Activated CD4-positive, alpha-beta T cell treated with anti-CD3 and anti-CD28 coated beads, Interleukin-2, amount 50 U/mL, for 1 hour (primary cell): ENCODE data around the gene CYS1.
A peak's percentile ranks its signal among the peaks of the same experiment; 100 is the strongest.
"Not testable (repeated sequence)": the region's sequence is repeated elsewhere in the genome, so short reads cannot be mapped to it uniquely, and the experiment has no call there.

Source experiments
- DNase-seq: peaks from one replicate; pipeline ENCODE4 v3.0.0-alpha.2; 2020

Gene CYS1

DNA sequence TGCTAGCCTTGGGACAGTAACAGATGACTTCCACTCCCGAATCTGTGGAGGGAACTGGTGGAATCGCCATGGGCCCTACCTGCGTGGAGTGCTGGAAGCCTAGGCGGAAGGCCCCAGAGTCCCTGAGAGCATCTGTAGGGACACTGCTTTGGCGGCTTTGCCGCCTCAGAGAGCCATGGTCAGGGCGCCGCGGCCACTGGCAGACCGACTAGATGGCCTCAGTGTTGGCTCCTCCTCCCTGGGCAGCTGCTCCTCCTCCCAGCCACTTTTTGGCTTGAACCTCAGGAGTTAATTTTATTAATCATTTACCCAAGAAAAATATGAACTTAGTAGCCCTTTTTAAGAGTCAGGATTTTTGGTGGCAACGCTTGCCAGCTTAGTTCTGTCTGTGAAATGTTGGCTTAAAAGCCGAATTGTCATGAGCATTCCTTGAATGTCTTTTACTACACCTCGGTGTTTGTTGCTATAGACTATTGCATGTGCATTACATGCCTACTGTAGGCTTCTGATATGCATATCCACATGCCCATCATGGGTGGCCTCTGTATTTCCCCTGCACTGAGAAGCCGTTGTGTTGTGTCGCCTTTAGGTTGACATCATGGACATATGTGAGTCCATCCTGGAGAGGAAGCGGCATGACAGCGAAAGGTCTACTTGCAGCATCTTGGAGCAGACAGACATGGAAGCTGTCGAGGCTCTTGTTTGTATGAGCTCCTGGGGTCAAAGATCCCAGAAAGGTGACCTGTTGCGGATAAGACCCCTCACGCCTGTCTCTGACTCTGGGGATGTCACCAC lies 34.5 kb downstream of the CYS1 start:
- DNase-seq = no peak

DNA sequence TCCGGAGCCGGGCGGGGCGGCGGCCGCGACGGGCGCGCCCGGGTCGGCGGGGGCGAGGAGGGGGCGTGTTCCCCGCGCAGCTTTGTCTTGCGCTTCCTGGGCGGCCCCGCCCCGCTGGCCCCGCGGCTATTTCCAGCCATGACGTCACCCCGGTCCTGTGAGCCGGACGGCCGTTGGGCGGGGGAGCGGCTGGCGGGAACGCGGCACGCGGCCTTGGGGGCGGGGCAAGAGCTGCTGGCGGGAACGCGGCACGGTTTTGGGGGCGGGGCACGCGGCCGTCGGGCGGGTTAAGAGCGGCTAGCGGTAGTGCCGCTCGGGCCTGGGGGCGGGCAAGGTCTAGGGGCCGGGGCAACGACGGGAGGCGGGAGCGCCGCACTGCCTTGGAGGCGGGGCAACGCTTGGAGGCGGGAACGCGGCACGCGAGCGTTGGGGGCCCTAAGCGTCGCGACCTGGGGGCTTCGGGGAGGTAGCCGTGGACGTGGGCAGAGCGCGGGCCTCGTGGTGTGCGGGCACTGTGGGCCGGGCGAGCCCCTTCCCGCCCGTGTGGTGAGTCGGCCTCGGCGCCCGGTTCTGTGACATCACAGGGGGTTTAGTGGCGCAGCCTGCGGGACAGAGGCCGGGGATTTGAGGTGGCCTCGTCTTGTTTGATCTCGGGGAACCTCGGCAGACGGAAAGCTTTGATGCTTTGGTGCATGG lies 36.2 kb downstream of the CYS1 start:
- peak; percentile 87 for DNase-seq

DNA sequence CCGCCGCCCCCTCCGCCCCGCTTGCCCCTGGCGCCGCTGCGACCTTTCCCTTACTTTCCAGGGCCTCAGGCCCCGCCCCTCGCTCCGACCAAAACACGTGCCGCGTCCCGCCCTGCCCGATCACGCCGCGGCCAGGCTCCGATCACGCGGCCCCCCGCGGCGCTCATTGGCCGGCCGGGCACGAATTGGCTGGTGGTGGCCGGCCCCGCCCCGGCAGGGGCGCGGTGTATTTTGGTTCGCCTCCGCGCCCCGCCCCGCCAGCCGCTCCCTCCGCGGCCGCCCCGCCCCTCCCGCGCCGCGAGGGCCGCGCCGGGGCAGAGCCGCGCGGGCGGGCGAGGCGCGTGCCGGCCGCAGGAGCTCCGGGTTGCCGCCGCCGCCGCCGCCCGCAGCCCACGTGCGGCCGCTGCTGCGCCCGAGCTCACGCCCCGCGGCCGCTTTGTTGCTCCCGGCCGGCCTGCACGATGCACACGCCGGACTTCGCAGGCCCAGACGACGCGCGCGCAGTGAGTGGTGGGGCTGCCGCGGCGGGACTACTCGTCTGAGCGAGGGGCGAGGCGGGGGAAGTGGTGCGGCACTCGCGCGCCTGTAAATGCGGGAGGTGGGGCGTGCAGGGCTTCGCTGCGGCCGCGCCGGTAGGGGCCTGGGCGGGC lies 36.8 kb downstream of the CYS1 start, which contains the start of gene KLF11:
TSS of gene KLF11 (plus strand) at position 295 of the 650 bp plus-strand sequence. CDS start at position 462, 167 bp downstream.
- peak; percentile 80 for DNase-seq

DNA sequence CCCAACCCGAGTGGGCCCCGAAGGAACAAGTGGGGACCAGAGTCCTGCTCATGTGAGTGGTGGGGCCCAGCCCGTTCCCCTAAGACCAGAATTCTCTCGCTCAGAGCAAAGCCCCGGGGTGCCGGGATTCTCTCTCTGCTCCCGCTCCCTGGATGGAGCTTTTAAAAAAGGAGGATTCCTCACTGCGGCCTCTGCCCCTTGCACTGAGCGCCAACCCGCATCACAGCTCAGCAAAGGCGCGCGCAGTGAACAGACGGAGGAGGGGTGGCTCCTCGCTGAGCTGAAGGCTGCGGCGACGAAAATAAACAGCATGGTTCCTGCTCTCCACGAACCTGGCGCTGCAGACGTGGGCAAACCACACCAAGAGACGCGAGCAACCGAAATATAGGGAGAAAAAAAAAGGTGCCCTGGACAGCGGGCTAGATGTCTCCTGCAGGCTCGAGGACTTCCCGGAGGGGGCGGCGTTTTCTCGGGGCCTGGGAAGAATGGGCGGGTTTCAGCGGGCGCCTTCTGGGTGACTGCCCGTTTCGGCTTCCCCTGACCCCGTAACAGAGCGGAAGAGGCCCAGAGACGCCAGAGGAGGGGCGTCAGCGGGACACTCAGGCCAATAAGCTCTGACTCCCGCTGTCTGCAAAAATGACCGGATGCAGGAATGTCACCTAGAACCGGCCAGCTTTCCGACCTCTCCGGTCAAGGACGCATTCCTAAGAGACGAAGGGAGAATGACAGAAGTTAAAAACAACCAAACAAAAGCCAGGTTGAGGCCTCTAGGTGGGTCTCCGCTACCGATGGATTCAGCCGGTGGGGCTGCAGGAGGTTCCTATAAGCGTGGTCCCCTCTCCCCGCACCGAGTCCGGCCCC lies 37.7 kb downstream of the CYS1 start:
- DNase-seq = peak; percentile 46

DNA sequence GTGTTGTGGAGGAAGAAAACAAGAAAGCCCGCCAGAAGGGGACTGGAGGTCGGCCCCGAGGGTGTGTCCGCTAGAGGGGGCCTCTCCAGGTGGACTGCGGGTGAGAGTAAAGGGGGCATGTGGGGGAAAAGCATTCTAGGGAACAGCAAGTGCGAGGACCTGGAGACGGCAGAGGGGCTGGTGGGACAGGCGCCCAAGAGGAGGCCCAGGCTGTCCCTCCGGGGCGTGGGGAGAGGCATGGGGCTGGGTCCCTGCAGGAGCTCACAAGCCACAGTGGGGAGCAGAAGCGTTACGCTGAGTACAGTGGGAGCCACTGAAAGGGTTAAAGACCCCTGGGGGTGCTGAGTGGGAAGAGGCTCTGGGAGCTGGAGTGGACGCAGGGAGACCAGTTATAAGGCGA lies 38.5 kb downstream of the CYS1 start:
- DNase-seq = no peak

DNA sequence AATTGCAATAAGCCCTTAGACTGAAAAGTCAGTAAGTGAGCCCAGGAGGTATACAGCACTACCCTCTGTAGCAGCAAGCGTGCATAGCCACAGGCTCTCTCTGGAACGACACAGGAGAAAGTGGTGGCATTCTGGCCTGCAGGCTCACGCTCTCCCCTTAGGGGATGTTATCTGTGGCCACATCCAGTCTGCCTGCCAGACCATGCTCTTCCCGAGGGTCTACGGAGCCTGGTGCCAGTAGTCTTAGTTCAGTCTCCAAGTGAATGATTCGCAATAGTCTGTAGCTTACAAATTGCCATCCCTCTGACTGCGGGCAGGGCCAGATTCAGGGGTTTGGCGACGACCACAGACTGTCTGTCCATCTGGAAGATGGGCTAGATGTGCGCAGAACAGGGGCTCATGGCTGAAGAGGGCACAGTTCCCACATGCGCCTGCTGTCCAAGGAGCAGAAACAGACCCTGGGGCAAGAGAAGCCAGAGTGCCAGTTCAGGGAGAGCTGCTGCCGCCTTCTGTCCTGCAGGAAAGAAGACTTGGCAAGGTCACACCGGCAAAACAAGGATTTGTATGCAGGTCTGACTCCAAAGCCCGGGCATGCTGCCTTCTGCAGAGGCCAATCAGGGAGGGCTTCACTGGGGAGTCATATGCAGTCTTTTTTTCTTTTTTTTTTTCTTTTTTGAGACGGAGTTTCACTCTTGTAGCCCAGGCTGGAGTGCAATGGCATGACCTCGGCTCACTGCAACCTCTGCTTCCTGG lies 40.4 kb downstream of the CYS1 start:
- no peak for DNase-seq

DNA sequence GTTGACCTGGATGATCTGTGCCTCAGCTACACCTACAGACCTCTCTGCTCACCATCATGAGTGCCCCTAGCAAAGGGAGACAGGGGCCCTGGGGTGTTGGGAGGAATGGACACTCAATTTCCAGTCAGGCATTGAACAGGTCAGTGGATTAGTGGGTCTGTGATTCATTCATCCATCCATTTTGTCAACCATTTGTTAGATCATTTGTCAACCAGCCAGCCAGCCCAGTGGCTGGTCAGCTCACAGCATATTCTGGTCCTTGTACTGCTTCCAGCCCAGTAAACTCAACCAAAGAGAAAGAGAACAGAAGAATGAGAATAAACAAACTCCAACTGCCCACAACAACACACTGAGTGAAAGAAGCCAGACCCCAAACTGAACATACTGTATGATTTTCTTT lies 41.5 kb downstream of the CYS1 start:
- no peak for DNase-seq

DNA sequence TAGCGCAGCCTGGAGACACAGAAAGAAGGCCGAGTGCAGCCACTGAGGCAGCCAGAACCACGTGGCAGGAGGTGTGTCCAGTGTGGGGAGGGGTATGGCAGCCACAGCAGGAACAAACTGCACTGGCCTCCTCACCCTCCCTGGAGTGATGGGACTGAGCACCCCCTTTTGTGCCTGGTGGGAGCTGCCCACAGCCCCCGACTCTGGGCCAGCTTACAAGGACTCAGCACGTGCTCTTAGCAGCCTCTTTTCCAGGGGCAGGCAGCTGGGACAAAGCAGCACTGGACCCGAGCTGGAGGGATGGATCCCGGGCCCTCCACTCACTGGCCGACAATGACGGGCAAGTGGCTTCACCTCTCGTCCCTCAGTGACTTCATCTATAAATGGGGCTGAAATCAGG lies 42.1 kb downstream of the CYS1 start:
- DNase-seq = no peak

DNA sequence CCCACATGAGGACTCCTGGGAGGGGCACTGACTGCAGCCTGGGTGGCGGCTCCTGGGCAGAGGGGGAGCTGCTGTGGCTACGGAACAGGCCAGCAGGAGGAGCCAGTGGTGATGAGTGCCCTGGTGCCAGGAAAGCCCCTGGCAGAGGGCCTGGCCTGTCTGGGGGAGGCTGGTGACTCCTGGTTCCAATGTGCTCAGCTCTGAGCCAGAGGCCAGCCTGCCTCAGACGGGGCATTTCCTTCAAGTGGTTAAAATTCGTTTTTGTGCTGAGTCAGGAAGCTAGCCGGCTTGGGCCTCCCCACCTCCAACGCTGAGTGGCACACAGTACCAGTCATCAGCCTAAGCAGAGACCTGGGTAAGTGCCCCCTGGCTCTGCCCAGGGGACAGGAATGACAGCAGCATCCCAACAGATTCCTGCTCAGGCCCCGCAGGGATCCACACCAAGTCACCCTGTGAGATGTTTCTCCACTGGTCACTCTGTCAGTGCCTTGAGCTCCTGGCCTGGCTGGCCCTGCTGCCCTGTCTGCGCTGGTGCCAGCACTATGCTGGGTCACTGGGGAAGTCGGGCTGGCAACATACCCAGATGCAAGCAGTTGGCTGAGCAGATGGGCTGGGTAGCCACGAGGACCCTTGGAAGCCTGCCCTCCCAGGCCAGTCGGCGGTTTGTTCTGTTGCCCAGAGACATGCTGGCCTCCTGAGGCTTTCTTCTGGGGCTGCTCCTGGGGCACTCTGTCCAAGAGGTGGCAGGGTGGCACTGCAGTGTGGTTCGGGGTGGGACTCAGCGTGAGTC lies 43.9 kb downstream of the CYS1 start:
- peak; percentile 52 for DNase-seq

DNA sequence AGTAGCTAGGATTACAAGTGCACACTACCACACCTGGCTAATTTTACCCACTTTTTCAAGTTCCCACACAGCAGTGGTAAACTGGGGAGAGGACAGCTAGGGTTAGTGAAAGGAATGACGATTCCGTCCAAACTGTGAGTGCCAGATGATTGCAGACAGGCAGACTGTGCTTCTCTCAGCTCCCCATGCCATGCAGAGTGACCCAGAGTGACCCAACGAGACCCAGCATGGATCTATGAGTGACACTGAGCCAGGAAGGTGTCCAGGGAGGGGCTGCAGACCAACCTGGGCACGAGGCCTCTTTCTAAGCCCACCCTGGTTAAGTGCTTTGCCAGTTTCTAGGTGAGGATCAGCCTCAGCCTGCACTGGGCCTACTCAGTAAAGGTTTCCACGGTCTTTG lies 44.6 kb downstream of the CYS1 start:
- no peak for DNase-seq

DNA sequence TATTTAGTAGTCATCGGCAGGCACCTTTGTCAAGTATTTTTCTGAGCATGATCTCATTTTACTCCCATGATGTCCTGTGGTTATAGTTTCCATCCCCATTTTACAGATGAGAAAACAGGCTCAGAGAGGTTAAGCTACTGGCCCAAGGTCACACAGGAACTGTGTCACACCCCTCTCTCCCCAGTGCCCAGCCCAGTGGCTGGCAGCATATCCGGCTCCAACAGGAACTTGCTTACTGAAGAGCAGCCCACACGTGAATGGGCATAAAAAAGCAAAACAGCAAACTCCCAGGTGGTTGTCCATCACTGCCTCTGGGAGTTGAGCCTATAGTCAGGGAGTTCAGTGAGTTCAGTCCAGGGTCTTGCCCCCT lies 45.2 kb downstream of the CYS1 start:
- no peak for DNase-seq

DNA sequence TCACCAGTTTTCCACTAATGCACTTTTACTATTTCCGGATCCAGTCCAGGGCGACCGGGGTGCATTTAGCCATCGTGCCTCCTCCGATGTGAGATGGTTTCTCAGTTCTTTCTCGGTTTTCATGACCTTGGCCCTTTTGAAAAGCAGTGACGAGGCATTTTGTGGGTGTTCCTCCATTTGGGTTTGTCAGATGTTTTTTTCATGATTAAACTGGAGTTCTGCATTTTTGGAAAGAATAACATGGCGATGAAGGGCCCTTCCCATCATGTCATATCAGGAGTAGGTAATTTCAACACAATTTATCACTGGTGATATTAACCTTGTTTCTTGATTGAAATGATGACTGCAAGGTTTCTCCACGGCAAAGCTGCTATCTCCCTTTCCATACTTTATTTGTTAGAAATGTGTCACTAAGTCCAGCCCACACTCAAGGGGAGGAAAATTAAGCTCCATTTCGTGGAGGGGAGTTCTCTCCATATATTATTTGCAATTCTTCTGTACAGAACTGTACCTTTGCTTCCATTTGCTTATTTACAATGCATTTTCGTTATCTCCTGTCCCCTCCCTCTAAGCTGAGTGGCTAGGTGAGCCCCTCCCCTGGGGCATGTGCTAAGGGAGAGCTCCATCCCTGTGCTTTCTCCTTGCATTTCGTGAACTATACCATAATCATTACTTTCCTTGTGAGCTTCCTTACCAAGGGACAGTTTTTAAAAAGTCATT lies 45.7 kb downstream of the CYS1 start:
- DNase-seq = no peak

DNA sequence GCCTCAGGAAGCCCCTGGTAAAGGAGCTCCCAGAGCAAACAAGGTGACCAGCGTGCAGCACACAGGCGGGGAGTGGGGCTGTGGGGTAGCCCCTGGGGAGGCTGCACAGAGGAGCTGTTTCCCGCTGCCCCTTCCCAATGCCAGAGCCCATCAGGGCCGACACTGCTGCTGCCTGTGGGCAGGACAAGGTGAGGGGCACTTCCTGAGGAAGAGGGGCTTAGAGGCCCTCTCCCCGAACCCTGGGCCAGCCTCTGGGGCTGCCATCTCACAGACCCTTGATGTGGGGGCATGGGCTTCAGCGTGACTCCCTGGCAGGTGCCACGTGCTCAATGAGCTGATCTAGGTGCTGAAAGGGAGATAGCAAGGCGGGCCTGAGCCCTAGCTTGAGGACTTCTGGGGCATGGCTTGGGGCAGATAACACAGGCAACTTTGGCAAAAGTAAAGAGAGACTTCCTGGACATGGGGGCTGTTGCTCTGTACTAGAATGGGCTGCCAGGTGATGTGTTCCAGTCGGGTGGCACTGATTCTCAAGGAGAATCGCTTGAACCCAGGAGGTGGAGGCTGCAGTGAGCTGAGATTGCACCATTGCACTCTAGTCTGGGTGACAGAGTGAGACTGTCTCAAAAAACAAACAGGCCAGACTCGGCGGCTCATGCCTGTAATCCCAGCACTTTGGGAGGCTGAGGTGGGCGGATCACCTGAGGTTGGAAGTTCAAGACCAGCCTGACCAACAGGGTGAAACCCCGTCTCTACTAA lies 46.8 kb downstream of the CYS1 start:
- no peak for DNase-seq

DNA sequence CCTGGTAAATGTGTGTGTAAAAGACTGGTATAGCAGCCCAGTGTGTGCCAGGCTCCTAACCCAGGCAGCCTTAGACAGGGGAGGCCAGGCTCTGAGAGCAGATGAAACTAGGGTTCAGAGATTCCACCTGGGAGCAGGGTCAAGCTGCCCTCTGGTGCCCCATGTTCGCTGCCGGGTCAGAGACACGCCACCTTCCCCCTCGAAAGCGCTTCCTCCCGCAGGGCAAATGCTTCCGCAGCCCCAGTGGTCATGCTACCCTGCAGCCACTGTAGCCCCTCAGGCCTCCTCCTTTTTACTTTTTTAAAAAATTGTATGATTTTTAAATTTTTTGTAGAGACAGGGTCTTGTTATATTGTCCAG lies 47.5 kb downstream of the CYS1 start:
- no peak for DNase-seq

DNA sequence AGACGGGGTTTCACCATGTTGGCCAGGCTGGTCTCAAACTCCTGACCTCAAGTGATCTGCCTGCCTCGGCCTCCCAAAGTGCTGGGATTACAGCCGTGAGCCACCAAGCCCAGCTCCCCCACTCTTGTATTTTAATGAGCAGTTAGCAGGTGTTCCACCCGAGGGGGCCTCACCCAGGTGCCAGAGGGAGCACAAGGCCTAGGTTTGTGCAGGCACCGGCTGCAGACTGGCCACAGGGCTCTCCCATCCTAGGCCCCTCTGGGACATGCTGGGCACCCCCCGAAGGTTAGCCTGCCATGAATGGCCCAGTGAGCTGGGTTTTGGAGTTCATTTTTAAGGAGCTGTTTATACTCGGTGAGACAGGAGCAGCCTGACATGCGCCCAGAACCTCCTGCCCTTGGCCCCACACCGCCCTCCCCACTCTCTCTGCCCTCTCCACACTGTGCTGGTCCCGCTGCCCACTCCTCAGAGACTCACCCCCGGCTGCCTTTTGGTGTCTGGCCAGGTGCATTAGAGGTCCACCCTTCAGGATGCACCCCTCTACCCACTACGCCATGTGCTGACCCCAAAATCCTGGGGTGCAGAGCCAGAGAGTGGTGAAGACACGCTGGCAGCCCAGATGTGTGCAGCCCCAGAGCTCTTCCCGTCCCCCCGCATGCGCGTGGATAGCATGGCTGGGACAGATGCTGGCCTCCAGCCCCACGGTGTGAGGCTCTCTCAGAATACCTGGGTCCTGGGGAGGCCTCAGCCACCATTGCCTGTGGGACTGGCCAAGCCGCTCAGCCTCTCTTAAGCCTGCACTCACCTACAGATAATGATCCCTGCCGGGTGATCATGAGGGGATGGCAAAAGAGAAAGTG lies 48.1 kb downstream of the CYS1 start:
- DNase-seq = no peak

DNA sequence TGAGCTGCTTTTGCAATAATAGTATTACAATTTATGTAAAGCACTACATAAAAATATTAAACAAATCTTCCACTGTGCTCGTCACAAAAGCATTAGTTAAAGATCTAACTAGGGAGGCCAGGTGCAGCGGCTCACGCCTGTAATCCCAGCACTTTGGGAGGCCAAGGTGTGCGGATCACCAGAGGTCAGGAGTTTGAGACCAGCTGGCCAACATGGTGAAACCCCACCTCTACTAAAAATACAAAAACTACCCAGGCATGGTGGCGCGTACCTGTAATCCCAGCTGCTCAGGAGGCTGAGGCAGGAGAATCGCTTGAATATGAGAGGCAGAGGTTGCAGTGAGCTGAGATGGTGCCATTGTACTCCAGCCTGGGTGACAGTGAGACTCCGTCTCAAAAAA lies 49.4 kb downstream of the CYS1 start:
- not testable (repeated sequence) for DNase-seq

DNA sequence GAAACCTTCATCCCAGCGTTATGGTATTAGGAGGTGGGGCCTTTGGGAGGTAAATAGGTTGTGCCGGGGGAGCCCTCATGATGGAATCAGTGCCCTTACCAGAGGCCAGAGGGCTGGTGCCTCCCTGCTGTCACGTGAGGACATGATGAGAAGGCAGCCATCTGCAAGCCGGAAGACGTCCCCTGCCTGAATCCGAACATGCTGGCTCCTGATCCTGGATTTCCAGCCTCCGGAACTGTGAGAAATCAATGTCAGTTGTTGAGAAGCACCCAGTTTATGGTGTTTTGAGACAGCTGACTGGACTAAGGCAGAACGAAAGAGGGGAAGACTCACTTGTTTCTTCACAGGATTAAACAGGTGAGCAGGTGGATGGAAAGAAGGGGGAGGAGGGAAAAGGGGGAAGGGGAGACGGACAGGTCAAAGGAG lies 49.9 kb downstream of the CYS1 start:
- no peak for DNase-seq

DNA sequence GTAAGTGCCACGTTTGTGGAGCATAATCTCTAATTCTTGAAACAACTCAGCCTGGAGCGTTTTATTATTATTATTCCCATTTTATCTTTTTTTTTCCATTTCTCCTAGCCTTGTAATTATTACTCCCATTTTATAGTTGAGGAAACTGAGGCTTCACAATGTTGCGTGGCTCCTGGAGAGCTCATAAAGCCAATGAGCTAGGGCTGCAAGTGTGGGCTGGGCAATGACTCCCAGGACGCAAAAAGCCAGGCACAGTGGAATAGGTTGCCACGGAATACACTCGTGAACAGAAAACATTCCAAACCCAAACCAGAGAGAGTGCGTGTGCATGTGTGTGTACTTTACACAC lies 50.4 kb downstream of the CYS1 start:
- no peak for DNase-seq
